Jurkat, Clone E6-1 (cell line): ENCODE measurements around the gene ZNF573. TPM values are rescaled to one million over a fixed set of nuclear protein-coding genes. Genes with fewer than 3 reads are reported as not detected.
A peak's percentile ranks its signal among the peaks of the same experiment; 100 is the strongest.
"Not testable (repeated sequence)": the region's sequence is repeated elsewhere in the genome, so short reads cannot be mapped to it uniquely, and the experiment has no call there.

Experiments used
- DNase-seq: peaks from one replicate; pipeline ENCODE4 v3.0.0-alpha.2; 2011; ENCODE audit warnings: low read depth, low spot score
- H3K4me3 ChIP-seq: 2 replicates; pipeline ENCODE4 v1.5.1; 2011; ENCODE audit warnings: mild to moderate bottlenecking, low read length, control low read depth, moderate library complexity
- polyA plus RNA-seq: library from polyadenylated mRNA; unstranded; fragments of >200 nt; gene quantifications from one replicate; pipeline ENCODE4 v1.2.1, GENCODE V29; 2012; ENCODE audit warnings: missing spikeins; ENCODE audit not compliant: insufficient read length, insufficient read depth

ZNF573 gene
- polyA plus RNA-seq: not detected

DNA sequence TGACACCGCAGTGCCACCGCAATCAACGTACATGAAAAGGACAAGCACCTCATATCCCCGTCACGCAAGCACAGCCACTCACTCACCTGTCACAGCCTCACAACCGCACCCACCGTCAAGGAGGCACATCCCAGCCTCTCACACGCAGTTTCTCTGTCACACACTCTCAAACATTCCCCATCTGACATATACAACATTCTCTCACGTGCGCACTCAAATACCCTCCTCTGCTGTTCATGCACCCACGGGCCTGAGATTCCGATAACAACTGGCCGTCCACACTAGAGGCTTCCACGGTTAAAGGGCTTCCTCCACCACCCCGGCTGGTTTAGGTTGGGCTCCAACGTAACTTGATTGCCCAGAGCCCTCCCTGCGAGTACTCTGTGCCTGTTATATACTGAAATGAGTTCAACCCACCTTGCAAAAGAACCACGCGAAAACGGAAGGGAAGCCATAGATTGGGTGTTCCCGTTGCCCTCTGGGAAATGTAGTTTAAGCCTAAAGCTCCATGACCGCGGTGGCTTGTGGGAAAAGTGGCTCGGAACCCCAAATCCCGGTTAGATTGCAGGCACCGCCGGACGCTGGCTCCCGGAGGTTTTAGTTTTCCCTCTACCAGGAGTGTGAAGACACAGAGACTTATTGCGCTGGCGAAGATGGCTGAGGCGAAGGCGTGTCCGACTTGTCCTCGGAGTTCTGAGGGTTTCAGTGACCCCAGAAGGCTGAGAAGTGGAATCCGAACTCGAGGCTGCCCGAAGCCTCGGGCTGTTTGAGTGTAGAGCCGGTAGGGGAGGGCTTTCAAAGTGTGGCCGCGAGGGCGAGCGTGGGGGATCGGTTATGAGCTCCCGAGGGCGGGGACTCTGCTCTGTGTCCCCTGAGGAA lies at the start of gene ZNF573:
TSS of gene ZNF573 (minus strand) at position 460 of the 879 bp plus-strand sequence. CDS start 5,857 bp downstream, outside the sequence.
- DNase-seq: peak; percentile 91
- H3K4me3 ChIP-seq: peak within 1 kb of the TSS; percentile 93

- DNase-seq: no peak
- H3K4me3 ChIP-seq: no peak overlapping the region
Measured at GRCh38 chr19:37817180-37817981, 38.0 kb upstream of the ZNF573 start.

DNA sequence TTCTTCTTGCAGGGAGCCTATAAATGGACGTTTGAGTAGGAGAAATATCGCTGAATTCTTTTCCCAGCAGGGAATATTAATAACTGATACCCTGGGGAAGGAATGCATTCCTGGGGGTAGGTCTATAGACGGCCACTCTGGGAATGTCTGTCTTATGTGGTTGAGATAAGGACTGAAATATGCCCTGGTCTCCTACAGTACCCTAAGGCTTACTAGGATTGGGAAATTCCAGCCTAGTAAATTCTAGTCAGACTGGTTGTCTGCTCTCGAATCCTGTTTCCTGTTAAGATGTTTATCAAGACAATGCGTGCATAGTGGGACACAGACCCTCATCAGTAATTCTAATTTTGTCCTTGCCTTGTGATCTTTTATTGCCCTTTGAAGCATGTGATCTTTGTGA lies 36.2 kb upstream of the ZNF573 start:
- H3K4me3 ChIP-seq, DNase-seq: not testable (repeated sequence)

- no peak overlapping the region for H3K4me3 ChIP-seq
- no peak for DNase-seq
Measured at GRCh38 chr19:37813340-37813739, 34.0 kb upstream of the ZNF573 start.

- H3K4me3 ChIP-seq: no peak overlapping the region
- no peak for DNase-seq
Measured at GRCh38 chr19:37809366-37809765, 30.0 kb upstream of the ZNF573 start.

DNA sequence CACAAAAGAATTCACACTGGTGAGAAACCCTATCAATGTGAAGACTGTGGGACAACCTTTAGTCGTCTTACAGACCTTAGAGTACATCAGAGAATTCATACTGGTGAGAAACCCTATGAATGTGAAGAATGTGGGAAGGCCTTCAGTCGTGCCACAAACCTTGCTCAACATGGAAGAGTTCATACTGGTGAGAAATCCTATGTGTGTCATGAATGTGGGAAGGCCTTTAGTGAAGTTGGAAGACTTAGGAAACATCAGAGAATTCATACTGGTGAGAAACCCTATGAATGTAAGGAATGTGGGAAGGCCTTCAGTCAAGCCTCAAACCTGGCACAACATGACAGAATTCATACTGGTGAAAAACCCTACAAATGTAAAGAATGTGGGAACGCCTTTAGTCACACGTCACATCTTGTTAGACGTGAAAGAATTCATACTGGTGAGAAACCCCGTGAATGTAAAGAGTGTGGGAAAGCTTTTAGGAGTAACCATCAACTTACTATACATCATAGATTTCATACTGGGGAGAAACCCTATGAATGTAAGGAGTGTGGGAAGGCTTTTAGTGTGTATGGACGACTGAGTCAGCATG lies 24.0 kb upstream of the ZNF573 start:
- H3K4me3 ChIP-seq: no peak overlapping the region

DNA sequence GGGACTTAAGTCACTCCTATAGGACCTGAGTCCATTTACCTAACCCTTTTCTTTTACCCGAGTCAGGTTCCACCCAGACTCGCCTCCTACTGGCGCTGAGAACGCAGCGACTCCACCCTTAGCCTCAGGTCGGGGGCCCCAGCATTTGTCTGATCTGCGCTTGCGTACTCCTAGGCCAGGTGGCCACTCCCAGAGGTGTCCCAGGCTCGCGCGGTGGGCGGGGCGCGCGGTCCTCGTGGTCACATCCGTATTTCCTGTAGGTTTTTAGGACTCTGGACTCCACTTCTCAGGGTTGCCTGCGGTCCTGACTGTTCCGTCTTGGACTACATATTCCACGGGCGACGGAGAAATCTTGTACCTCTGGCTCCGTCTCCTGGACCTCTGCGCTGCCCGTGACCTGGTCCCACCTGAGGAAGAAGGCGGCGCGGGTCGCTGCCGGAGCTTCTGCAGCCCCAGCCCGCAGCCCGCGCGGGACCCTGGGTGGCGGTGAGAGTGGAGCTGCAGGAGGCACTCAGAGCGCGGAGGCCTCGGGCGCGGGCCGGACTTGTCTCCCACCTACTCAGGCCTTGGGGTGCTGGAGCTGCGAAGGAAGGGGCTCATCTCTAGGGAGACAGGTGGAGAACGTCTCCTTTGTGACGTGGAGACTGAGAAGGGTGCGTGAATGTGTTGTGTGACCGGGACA lies 11.0 kb upstream of the ZNF573 start:
- no peak overlapping the region for H3K4me3 ChIP-seq
- no peak for DNase-seq

More for the DNA sequence above, 24.0 kb upstream of the ZNF573 start:
- no peak for DNase-seq

- peak overlapping the region; percentile 93 for H3K4me3 ChIP-seq
- DNase-seq: no peak
Measured at GRCh38 chr19:37778613-37779126, 716 bp downstream of the ZNF573 start.

- DNase-seq: no peak
- H3K4me3 ChIP-seq: no peak overlapping the region
Measured at GRCh38 chr19:37770985-37771384, 8.4 kb downstream of the ZNF573 start.

DNA sequence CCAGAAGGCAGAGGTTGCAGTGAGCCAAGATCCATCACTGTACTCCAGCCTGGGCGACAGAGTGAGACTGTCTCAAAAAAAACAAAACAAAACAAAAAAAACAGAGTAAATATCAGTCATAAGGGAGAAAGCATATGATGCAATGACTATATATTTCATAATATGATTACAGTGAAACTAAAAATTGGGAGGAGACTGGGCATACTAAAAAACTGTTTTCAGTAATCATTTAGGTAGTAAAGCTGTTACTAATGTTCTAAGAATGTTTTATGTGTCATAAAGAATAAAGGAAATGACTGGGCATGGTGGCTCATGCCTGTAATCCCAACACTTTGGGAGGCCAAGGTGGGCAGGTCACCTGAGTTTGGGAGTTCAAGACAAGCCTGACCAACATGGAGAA lies 15.9 kb downstream of the ZNF573 start:
- no peak for DNase-seq

DNA sequence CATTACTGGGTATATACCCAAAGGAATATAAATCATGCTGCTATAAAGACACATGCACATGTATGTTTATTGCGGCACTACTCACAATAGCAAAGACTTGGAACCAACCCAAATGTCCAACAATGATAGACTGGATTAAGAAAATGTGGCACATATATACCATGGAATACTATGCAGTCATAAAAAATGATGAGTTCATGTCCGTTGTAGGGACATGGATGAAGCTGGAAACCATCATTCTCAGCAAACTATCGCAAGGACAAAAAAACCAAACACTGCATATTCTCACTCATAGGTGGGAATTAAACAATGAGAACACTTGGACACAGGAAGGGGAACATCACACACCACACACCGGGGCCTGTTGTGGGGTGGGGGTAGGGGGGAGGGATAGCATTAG lies 21.7 kb downstream of the ZNF573 start:
- not testable (repeated sequence) for H3K4me3 ChIP-seq, DNase-seq

More for the DNA sequence above, 15.9 kb downstream of the ZNF573 start:
- no peak overlapping the region for H3K4me3 ChIP-seq

DNA sequence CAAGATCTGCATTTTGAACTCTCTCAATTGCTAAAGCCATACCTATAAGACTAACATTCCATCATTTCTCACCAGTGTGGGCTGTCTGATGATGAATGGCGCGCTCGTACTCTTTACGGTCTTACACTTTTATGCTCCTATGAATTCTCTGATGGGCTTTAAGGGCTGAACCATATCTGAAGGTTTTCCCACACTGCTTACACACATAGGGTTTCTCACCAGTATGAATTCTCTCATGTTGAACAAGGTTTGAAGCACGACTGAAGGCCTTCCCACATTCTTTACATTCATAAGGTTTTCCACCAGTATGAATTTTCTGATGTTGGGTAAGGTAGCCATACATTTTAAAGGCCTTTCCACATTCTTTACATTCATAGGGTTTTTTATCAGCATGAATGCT lies 41.0 kb downstream of the ZNF573 start:
- DNase-seq: no peak
- no peak overlapping the region for H3K4me3 ChIP-seq

GRCh38 chr19:37725181-37725580 lies 54.2 kb downstream of the ZNF573 start:
- DNase-seq: no peak
- no peak overlapping the region for H3K4me3 ChIP-seq

- DNase-seq: no peak
Measured at GRCh38 chr19:37719927-37720265, 59.5 kb downstream of the ZNF573 start.

GRCh38 chr19:37719111-37719926 lies 60.1 kb downstream of the ZNF573 start, which contains the start of gene ZNF607:
Gene ZNF607 (minus strand): TSS chr19:37719761. CDS start chr19:37711618, 8,143 bp downstream.
- DNase-seq: peak; percentile 78

More at GRCh38 chr19:37719927-37720265, 59.5 kb downstream of the ZNF573 start:
- H3K4me3 ChIP-seq: peak overlapping the region; percentile 85

DNA sequence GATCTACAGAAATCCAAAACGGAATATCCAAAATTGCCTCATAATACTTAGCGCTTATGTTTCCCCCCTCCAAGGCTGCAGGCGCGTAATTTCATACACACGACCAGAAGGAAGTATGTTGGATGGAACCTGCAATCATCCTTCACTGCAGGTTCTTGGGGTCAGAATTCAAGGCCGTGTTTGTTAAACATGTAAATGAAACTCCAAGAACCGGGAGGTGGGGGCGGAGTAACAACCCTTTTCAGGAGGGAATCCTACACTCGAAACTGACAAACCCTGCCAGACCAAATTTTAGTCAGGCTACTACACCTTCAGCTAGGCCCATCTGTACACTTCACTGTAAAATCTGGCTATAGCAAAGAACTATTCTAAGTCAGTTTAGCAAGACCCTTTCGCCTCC lies 61.1 kb downstream of the ZNF573 start:
- peak overlapping the region; percentile 85 for H3K4me3 ChIP-seq
- DNase-seq: no peak

More at GRCh38 chr19:37719111-37719926, 60.1 kb downstream of the ZNF573 start, which contains the start of gene ZNF607:
- H3K4me3 ChIP-seq: peak within 1 kb of the TSS; percentile 85

GRCh38 chr19:37716140-37716539 lies 63.2 kb downstream of the ZNF573 start:
- DNase-seq: no peak
- H3K4me3 ChIP-seq: no peak overlapping the region

DNA sequence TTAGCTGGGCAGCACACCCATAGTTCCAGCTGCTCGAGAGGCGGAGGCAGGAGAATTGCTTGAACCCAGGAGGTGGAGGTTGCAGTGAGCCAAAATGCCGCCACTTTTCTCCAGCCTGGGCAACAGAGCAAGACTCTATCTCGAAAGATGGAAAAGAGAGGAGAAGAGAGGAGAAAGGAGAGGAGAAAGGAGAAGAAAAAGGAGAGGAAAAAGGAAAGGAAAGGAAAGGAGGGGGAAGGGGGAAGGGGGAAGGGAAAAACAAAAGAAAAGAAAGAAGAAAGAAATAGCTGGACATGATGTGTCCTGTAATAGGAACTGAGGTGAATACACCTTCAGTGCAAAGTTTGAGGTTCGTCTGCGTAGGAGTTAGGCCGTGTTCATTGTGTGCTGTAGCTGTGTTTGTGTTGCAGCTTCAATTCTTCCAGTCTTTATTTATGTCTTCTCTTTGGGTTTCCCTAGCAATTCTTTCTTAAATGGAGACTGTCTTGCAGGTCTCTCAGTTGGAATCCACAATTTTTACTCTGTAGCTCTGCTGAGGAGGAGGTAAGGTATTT lies 73.3 kb downstream of the ZNF573 start:
- DNase-seq: no peak
- no peak overlapping the region for H3K4me3 ChIP-seq
